Posterior vena cava (tissue), 2 donors: Measurements from ENCODE around the gene FFAR1. TPM values are rescaled to one million over a fixed set of nuclear protein-coding genes. Genes with fewer than 3 reads are reported as not detected.
"Not testable (repeated sequence)": the region's sequence is repeated elsewhere in the genome, so short reads cannot be mapped to it uniquely, and the experiment has no call there.

Source experiments
- DNase-seq: peaks from one replicate; pipeline ENCODE4 v3.0.0-alpha.2; 2020; ENCODE audit warnings: low spot score
- intact Hi-C, 2 donors: fragments of 100-400 bp; cut with DNase I; formaldehyde crosslinking; loops; one replicate each; pipeline versions ENCODE4 v1.14.1 to v1.14.2; 2022 to 2023
- total RNA-seq, 2 donors: library from RNA; stranded (reverse); fragmentation: NEBNext Ultra II Directional; extraction: Animal tissue kit (Norgen Biotek cat#: 25700); gene quantifications; one replicate each; pipeline ENCODE4 v1.2.1, GENCODE V29; 2021
- donor health status: DM: yes; HTN: yes; CAD: no.
- donor health status: DM: yes; HTN: yes; CAD: no.

FFAR1 gene
- total RNA-seq, 2 donors from 2014 or later = not detected

GRCh38 chr19:35375505-35376307 is 28.0 kb downstream of the FFAR1 start:
- intact Hi-C loops = no loop called here
- DNase-seq = no peak

- intact Hi-C loops = no loop called here
- DNase-seq = no peak
Measured at GRCh38 chr19:35377656-35378055, 30.0 kb downstream of the FFAR1 start.

GRCh38 chr19:35378356-35378755 is 30.7 kb downstream of the FFAR1 start:
- DNase-seq = no peak

GRCh38 chr19:35379545-35379944 is 31.8 kb downstream of the FFAR1 start:
- DNase-seq, intact Hi-C loops: not testable (repeated sequence)

More at GRCh38 chr19:35378356-35378755, 30.7 kb downstream of the FFAR1 start:
- intact Hi-C loops = no loop called here

GRCh38 chr19:35379992-35380391 is 32.3 kb downstream of the FFAR1 start:
- no peak for DNase-seq
- intact Hi-C loops = no loop called here

GRCh38 chr19:35380450-35381124 is 32.9 kb downstream of the FFAR1 start:
- intact Hi-C loops = no loop called here
- no peak for DNase-seq

GRCh38 chr19:35381318-35381717 is 33.6 kb downstream of the FFAR1 start:
- intact Hi-C loops = no loop called here
- no peak for DNase-seq

GRCh38 chr19:35381926-35382325 is 34.2 kb downstream of the FFAR1 start:
- intact Hi-C loops = no loop called here
- DNase-seq = no peak

GRCh38 chr19:35383536-35383935 is 35.8 kb downstream of the FFAR1 start:
- no peak for DNase-seq
- intact Hi-C loops = no loop called here

GRCh38 chr19:35388277-35389054 is 40.8 kb downstream of the FFAR1 start:
- DNase-seq = no peak

GRCh38 chr19:35389192-35389861 is 41.6 kb downstream of the FFAR1 start:
- intact Hi-C loops = no loop called here
- DNase-seq = no peak

More at GRCh38 chr19:35388277-35389054, 40.8 kb downstream of the FFAR1 start:
- intact Hi-C loops = no loop called here

GRCh38 chr19:35392742-35393715 is 45.3 kb downstream of the FFAR1 start:
- no peak for DNase-seq
- intact Hi-C loops = no loop called here

GRCh38 chr19:35395382-35396199 is 47.9 kb downstream of the FFAR1 start:
- DNase-seq = no peak
- intact Hi-C loops = no loop called here

- intact Hi-C loops = no loop called here
- DNase-seq = no peak
Measured at GRCh38 chr19:35396240-35396885, 48.7 kb downstream of the FFAR1 start.

- no peak for DNase-seq
- intact Hi-C loops = no loop called here
Measured at GRCh38 chr19:35397064-35397463, 49.4 kb downstream of the FFAR1 start.
